ENCODE results near the gene TNRC6C. TPM values are rescaled to one million over a fixed set of nuclear protein-coding genes. Genes with fewer than 3 reads are reported as not detected.

Gene TNRC6C
- total and polyA plus RNA-seq, 2 of the 13 experiments (the other 11 are each of a cell fraction or from before 2014, with no cell fraction given), result 0.66 to 4.9 TPM

GRCh38 chr17:77957235-77957856 is 1.2 kb upstream of the TNRC6C start (continued):
- TF ChIP-seq ZBTB10 (CRISPR knock-in tag; IDR thresholded peaks at IDR 0.05; ENCODE audit: borderline replicate concordance) (no peak), POLR2G (IDR thresholded peaks at IDR 0.05; ENCODE audit: low read depth, low read length) (no peak), ZC3H13 (CRISPR knock-in tag; IDR thresholded peaks at IDR 0.05) (no peak), DDIT3 (CRISPR knock-in tag; IDR thresholded peaks at IDR 0.05) (no peak), TRIM24 (CRISPR knock-in tag; IDR thresholded peaks at IDR 0.05) (no peak), ZNF12 (CRISPR knock-in tag; IDR thresholded peaks at IDR 0.05) (peak; percentile 34; the same call in 1 of the 2 replicates), ZBTB14 (CRISPR knock-in tag; IDR thresholded peaks at IDR 0.05) (no peak), SAFB2 (CRISPR knock-in tag; IDR thresholded peaks at IDR 0.05; ENCODE audit: borderline replicate concordance, low read depth) (no peak), ATF5 (CRISPR knock-in tag; IDR thresholded peaks at IDR 0.05; ENCODE audit: low read depth) (no peak), NFE2L1 (CRISPR knock-in tag; IDR thresholded peaks at IDR 0.05; ENCODE audit: borderline replicate concordance) (no peak), ZNF629 (CRISPR knock-in tag; conservative IDR thresholded peaks at IDR 0.05) (no peak), ZNF3 (CRISPR knock-in tag; IDR thresholded peaks at IDR 0.05) (no peak), SNAPC5 (CRISPR knock-in tag; IDR thresholded peaks at IDR 0.05; ENCODE audit: borderline replicate concordance) (0 out of 2 replicates have a peak, but pooled peaks have one; percentile 5), ZBTB3 (CRISPR knock-in tag; IDR thresholded peaks at IDR 0.05; ENCODE audit: borderline replicate concordance, low read depth) (no peak), ZNF20 (CRISPR knock-in tag; IDR thresholded peaks at IDR 0.05) (no peak), IRX3 (CRISPR knock-in tag; IDR thresholded peaks at IDR 0.05; ENCODE audit: borderline replicate concordance, low read depth) (no peak), HIVEP1 (CRISPR knock-in tag; IDR thresholded peaks at IDR 0.05) (0 out of 2 replicates have a peak, but pooled peaks have one; percentile 6), KDM2A (CRISPR knock-in tag; IDR thresholded peaks at IDR 0.05; ENCODE audit: borderline replicate concordance, low read depth) (no peak), MYC (CRISPR knock-in tag; IDR thresholded peaks at IDR 0.05; ENCODE audit: borderline replicate concordance) (no peak)
